ENCODE measurements around the gene RBM3.

RBM3 gene

GRCh38 chrX:48579259-48579658 lies 5.0 kb downstream of the RBM3 start:
- no peak for DNase-seq

- DNase-seq, result no peak
Observed at GRCh38 chrX:48580662-48581061, 6.4 kb downstream of the RBM3 start.

- no peak for DNase-seq
Observed at GRCh38 chrX:48584698-48585097, 10.4 kb downstream of the RBM3 start.

GRCh38 chrX:48589482-48590162 lies 15.3 kb downstream of the RBM3 start:
- no peak for DNase-seq

- DNase-seq, result no peak
Observed at GRCh38 chrX:48590203-48591103, 16.2 kb downstream of the RBM3 start.

GRCh38 chrX:48591255-48591791 lies 17.0 kb downstream of the RBM3 start:
- DNase-seq, result no peak

GRCh38 chrX:48592971-48593370 lies 18.7 kb downstream of the RBM3 start:
- DNase-seq, result no peak

GRCh38 chrX:48595929-48596328 lies 21.6 kb downstream of the RBM3 start:
- no peak for DNase-seq

- DNase-seq, result peak; percentile 90
Observed at GRCh38 chrX:48597353-48598264, 23.3 kb downstream of the RBM3 start, which contains the start of gene WDR13. Gene WDR13 (plus strand): TSS chrX:48597492. CDS start chrX:48597997, 505 bp downstream.

- no peak for DNase-seq
Observed at GRCh38 chrX:48598614-48599013, 24.3 kb downstream of the RBM3 start.

GRCh38 chrX:48599341-48599740 lies 25.1 kb downstream of the RBM3 start:
- DNase-seq, result no peak

GRCh38 chrX:48600226-48600625 lies 25.9 kb downstream of the RBM3 start:
- DNase-seq, result no peak

GRCh38 chrX:48601741-48602394 lies 27.6 kb downstream of the RBM3 start:
- DNase-seq, result no peak

GRCh38 chrX:48604701-48605100 lies 30.4 kb downstream of the RBM3 start:
- no peak for DNase-seq

- DNase-seq, result no peak
Observed at GRCh38 chrX:48606091-48606490, 31.8 kb downstream of the RBM3 start.

- no peak for DNase-seq
Observed at GRCh38 chrX:48611703-48612102, 37.4 kb downstream of the RBM3 start.

- DNase-seq, result no peak
Observed at GRCh38 chrX:48613502-48614160, 39.3 kb downstream of the RBM3 start.

- DNase-seq, result peak; percentile 16
Observed at GRCh38 chrX:48616576-48616975, 42.3 kb downstream of the RBM3 start.

- DNase-seq, result peak; percentile 17
Observed at GRCh38 chrX:48617542-48618340, 43.5 kb downstream of the RBM3 start.

- DNase-seq, result no peak
Observed at GRCh38 chrX:48626401-48627298, 52.4 kb downstream of the RBM3 start.

Measured in suppressor macrophage treated with lipopolysaccharide for 4 hours (primary cell).